ENCODE results near the gene KIF18A. TPM values are rescaled to one million over a fixed set of nuclear protein-coding genes. Genes with fewer than 3 reads are reported as not detected.
"Not testable (repeated sequence)": the region's sequence is repeated elsewhere in the genome, so short reads cannot be mapped to it uniquely, and the experiment has no call there.

KIF18A gene
- total RNA-seq, 1 donor from 2014 or later = 5.4 TPM

DNA sequence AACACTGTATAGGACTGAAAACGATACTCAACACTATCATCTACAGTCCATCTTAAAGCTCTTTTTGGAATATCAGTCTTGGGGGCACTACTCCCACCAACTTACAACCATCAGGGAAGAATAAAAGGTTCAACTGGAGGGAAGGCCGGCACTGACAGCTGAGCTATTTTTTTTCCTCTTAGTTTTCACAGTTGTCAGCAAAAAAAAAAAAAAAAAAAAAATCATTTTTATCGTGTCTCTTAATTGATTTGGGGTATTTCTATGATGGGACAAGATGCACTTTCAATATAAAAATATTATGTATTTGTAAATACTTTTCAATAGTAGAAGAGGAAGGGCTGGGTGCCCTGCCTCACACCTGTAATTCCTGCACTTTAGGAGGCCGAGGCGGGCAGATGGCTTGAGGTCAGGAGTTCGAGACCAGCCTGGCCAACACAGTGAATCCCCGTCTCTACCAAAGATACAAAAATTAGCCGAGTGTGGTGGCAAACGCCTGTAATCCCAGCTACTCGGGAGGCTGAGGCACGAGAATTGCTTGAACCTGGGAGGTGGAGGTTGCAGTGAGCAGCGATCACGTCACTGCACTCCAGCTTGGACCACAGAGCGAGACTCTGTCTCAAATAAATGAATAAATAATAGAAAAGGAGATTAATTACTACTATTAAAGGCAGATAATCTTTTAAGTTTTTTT lies 1.5 kb downstream of the KIF18A start:
- no peak for ATAC-seq

DNA sequence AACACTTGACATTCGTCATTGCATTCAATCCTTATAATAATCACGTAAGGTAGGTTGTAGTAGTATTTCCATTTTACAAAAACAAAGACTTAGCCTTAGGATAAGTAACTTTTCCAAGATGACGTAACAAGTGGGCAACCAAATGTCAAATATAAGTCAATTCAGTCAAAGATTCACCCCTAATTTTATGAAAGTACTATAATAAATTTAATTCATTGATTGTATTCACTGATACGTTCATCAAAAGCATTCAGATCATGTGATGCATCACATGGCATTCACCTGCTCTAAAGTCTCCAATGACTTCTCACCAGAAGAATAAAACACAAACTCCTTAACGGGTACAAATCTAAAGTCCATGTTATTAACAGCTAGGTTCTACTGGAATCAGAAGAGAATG lies 2.1 kb downstream of the KIF18A start:
- ATAC-seq = no peak

- no peak for ATAC-seq
Measured at GRCh38 chr11:28104984-28105383, 3.0 kb downstream of the KIF18A start.

GRCh38 chr11:28104425-28104824 lies 3.5 kb downstream of the KIF18A start:
- ATAC-seq = no peak

GRCh38 chr11:28102300-28102699 lies 5.7 kb downstream of the KIF18A start:
- ATAC-seq = not testable (repeated sequence)

GRCh38 chr11:28100665-28101064 lies 7.3 kb downstream of the KIF18A start:
- no peak for ATAC-seq

- no peak for ATAC-seq
Measured at GRCh38 chr11:28099715-28100114, 8.2 kb downstream of the KIF18A start.

GRCh38 chr11:28098257-28098656 lies 9.7 kb downstream of the KIF18A start:
- ATAC-seq = no peak

DNA sequence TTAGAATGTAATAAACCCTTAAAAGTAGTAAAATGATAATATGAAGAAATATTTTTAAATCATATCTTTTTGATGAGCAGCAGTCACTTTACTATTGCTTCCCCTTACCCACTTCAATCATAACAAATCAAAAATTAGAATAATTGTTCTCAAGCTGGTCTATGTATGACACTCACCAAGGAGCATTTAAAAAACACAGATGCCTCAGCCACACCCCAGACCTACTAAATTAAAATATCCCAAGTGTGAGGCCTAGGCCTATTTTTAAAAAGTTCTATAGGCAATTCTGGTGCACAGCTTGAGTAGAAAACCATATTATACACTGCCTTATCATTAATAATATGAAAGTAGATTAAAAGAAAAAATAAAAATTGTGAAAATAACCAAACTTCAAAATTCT lies 15.2 kb downstream of the KIF18A start:
- ATAC-seq = no peak

- no peak for ATAC-seq
Measured at GRCh38 chr11:28090052-28090749, 17.8 kb downstream of the KIF18A start.

- ATAC-seq = no peak
Measured at GRCh38 chr11:28089378-28089777, 18.6 kb downstream of the KIF18A start.

DNA sequence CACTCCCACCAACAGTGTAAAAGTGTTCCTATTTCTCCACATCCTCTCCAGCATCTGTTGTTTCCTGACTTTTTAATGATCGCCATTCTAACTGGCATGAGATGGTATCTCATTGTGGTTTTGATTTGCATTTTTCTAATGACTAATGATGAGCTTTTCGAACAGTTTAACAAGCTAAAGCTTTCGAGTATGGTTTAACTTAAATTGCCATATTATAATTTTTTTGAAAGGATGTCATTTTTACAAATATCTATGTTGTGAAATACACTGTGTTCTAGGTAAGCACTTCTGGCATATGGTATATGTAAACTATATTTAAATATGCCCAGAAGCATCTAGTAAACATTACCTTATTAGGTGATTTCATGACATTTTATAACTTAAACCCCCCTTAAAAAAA lies 20.3 kb downstream of the KIF18A start:
- ATAC-seq = not testable (repeated sequence)

- ATAC-seq = not testable (repeated sequence)
Measured at GRCh38 chr11:28087192-28087591, 20.8 kb downstream of the KIF18A start.

DNA sequence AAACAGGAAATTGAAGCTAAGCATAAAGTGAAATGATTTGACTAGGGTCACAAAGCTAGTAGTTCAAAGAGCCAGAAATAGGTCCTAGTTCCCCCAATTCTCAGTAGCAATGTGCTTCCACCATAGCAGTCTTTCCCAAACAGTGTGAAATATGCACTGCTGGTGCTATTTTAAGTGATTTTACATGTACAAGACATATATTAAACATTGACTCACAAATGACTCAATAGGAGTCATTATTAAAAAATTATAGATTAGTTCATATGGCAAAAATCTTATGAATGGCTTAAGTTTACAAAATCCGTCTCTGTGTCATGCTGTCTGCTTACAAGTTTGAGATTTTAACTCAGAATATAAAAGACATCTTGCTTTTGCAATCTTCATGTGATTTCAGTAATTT lies 21.4 kb downstream of the KIF18A start:
- ATAC-seq = no peak

DNA sequence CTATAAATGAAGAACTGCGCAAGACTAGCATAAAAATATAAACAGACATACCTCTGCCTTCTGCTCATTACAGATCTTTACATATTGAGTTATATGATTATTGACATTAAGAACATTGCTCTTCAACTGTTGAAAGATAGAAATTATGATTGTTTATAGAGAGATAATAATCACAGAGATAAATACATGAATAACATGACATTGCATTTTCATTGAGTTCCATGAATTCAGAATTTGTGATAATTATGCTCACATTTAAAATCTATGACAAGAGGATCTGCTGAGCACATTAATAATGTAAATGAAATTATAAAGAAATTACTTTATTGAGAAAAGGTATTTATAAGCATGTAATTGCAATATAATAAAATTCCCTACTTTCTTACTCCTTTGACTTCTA lies 24.8 kb downstream of the KIF18A start:
- no peak for ATAC-seq

GRCh38 chr11:28077521-28077920 lies 30.4 kb downstream of the KIF18A start:
- no peak for ATAC-seq

DNA sequence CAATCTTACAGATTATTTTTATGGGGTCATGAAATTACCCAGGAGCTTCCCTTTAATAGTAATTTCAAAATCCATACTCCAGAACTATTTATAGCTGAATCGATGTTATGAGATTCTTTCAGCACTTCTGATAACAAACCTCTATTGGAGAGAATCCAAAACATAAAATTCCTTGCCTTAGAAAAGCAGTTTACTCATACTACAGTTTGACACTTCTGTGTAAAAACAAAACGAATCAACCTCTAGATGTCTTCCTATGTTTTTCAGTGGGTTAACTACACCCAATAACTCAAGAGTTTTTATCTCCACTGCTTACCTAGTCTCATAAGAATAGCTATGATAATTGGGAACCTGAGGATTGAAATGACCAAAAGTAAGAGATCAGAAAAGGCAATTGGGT lies 35.6 kb downstream of the KIF18A start:
- no peak for ATAC-seq

- ATAC-seq = no peak
Measured at GRCh38 chr11:28071305-28071704, 36.7 kb downstream of the KIF18A start.

GRCh38 chr11:28058333-28058732 lies 49.6 kb downstream of the KIF18A start:
- ATAC-seq = no peak

DNA sequence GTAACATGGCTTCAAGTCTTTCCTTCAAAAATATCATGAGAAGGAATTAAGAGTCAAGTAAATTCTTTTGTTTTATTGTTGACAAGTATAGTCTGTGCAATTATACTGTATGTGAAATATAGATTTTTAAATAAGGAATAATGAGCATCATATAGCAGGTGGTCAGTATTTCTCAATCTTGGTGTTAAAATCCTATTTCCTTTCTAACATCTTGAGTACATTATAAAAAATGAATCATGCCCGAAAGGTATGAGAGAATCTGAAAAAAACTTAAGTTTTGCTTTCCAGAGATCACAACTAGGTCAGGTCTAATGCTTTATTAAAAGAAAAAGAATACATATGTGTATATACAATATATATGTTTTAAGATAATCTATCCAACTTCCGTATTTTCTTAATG lies 53.1 kb downstream of the KIF18A start:
- no peak for ATAC-seq

DNA sequence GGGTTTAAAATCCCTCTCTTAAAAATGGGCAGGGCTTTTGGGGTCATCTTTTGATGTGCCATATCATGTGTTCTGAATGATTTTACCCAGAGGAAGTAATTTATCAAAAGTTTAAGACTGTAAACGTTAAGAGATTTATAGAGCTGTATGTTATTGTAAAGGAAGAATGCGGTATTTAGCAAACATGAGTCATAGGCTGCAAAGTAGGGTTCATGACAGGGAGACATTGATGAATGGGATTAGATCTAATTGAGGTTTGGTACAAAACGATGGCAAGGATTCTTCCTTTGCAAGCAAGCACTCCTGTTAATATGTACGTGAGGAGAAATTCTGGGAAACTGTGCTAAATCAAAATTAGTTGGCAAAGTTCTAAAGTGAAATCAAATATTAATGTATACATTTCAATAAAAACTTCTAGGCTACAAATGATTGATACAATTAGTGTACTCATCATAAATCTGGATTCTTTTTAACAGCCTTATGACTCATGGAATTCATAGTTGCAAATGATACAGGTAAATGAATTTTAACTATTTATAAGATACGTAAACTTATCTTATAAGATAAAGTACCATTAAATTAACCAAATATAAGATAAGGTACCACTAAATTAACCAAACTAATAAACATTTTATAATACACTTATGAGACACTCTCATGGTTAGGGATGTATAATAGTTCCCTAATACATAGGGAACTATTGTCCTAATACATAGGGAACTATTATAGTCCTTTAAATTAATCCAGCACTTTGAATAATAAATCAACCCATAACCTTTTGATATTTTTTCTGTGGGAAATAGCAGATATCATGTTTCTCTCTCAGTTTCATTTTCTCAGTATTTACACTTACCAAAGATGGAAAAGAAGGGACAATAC lies 58.4 kb downstream of the KIF18A start:
- ATAC-seq = peak; percentile 75

GRCh38 chr11:28048812-28049211 lies 59.1 kb downstream of the KIF18A start:
- ATAC-seq = no peak

DNA sequence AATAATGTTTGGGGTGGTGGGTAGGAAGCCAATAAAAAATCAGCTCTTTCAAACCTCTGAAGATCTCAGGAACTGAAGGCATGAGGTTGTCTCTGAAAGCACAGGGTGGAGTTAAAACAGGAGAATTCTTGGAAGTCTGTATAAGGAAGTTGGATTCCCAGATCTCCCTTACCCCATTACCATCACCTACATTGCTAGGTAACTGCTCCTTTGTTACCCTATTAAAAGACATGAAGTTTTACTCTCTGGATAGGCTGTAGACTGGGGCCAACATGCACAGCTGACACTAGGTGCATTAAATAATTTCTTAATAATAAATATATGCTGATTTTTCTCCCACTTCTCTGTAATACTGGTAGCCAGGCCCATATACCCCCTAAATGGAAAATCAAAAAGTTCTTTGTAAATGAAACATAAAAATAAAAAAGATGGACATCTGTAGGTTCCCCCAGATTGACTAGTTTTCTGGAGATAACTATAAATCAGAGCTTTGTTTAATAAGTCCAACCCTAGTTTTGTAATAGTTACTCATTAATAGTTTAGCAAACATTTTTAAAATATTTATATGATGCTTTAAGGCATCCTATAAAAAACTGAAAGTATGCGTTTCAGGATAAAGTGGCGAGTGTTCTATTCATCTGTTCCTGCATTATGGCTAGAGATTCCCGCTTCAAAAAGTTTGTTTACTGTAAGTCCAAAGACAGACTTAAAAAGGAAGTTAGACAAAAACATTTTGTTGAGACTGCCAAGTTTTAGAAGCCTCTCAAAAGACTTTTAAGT lies 63.8 kb downstream of the KIF18A start:
- no peak for ATAC-seq
